Measurements from ENCODE around the gene HPX. TPM values are rescaled to one million over a fixed set of nuclear protein-coding genes. Genes with fewer than 3 reads are reported as not detected.

HPX gene
- total and polyA plus RNA-seq, 4 donors: 2,251 to 9,224 (median 5,760) TPM

DNA sequence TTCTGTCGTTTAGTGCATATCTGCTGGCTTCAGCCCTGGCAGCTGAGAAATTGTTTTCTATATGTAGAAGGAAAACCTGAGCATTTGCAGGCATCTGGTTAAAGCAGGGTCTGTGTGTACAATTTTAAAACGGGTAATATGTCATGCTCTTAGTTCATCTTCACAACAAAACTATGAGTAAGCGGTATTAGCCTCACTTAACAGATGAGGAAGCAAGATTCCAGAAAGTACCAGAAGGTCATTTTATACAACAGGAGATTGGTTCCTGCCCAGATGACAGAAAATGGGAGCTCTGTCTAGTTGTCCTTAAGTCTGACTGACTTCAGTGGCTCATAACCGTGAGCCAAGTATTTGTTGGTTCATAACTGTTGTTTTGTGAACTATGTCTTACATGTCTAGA lies 41.7 kb upstream of the HPX start (continued):
- TF ChIP-seq, protein P1, sequence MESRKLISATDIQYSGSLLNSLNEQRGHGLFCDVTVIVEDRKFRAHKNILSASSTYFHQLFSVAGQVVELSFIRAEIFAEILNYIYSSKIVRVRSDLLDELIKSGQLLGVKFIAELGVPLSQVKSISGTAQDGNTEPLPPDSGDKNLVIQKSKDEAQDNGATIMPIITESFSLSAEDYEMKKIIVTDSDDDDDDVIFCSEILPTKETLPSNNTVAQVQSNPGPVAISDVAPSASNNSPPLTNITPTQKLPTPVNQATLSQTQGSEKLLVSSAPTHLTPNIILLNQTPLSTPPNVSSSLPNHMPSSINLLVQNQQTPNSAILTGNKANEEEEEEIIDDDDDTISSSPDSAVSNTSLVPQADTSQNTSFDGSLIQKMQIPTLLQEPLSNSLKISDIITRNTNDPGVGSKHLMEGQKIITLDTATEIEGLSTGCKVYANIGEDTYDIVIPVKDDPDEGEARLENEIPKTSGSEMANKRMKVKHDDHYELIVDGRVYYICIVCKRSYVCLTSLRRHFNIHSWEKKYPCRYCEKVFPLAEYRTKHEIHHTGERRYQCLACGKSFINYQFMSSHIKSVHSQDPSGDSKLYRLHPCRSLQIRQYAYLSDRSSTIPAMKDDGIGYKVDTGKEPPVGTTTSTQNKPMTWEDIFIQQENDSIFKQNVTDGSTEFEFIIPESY (IDR thresholded peaks at IDR 0.05): no peak
- TF ChIP-seq FOXA2 (IDR thresholded peaks at IDR 0.05): no peak

DNA sequence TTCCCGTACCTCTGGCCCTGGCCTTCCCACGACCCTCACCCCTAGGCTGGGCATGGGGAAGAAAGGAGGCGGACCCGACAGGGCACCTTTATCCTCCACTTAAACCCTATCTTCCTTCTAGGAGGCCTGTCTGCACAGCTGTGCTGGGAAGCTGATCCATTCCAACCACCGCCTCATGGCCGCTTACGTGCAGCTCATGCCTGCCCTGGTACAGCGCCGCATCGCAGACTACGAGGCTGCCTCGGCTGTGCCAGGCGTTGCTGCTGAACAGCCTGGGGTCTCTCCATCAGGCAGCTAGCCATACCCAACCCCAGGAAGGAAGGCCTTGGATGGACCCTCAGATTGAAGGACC lies 41.1 kb upstream of the HPX start:
- Histone ChIP-seq H3K9me3 (ENCODE audit: control insufficient read depth in 4 of 4, low read length in 3 of 4) (no peaks in the 10 kb centered on the region), H3K4me3 (ENCODE audit: low read depth in 1 of 3, low read length in 3 of 3) (peak overlapping the region; percentile 71 to 100 (median 99)), H3K27me3 (ENCODE audit: control insufficient read depth in 4 of 4, insufficient read depth in 4 of 4, low read length in 3 of 4) (no peaks in the 10 kb centered on the region), H3K9ac (ENCODE audit: low read depth in 1 of 2, low read length in 2 of 2) (peak overlapping the region; percentile 87 to 88), H3K36me3 (ENCODE audit: control insufficient read depth in 4 of 4, insufficient read depth in 3 of 4, low read depth in 1 of 4, low read length in 3 of 4) (peaks cover 6 to 54% (median 27%) of the 10 kb centered on the region in 4 donors), H3K4me1 (ENCODE audit: control insufficient read depth in 4 of 4, insufficient read depth in 4 of 4, low read length in 3 of 4) (peaks cover 6 to 25% (median 22%) of the 10 kb centered on the region in 4 donors), H3K27ac (ENCODE audit: low read depth in 1 of 2, low read length in 2 of 2) (peak overlapping the region; percentile 90 to 91)
- TF ChIP-seq RAD21 (IDR thresholded peaks at IDR 0.05) (no peak), FOXA2 (IDR thresholded peaks at IDR 0.05) (no peak), EGR1 (IDR thresholded peaks at IDR 0.05; ENCODE audit: low read depth in 2 of 2) (no peak), JUND (IDR thresholded peaks at IDR 0.05) (no peak), HNF4G (IDR thresholded peaks at IDR 0.05) (no peak), FOXA1 (IDR thresholded peaks at IDR 0.05) (no peak), TAF1 (conservative IDR thresholded peaks at IDR 0.05) (no peak), YY1 (IDR thresholded peaks at IDR 0.05) (no peak), SP1 (IDR thresholded peaks at IDR 0.05) (no peak), NR2F2 (IDR thresholded peaks at IDR 0.05) (no peak)
- TF ChIP-seq, protein P2, sequence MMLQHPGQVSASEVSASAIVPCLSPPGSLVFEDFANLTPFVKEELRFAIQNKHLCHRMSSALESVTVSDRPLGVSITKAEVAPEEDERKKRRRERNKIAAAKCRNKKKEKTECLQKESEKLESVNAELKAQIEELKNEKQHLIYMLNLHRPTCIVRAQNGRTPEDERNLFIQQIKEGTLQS (IDR thresholded peaks at IDR 0.05): no peak
- TF ChIP-seq, protein P3, sequence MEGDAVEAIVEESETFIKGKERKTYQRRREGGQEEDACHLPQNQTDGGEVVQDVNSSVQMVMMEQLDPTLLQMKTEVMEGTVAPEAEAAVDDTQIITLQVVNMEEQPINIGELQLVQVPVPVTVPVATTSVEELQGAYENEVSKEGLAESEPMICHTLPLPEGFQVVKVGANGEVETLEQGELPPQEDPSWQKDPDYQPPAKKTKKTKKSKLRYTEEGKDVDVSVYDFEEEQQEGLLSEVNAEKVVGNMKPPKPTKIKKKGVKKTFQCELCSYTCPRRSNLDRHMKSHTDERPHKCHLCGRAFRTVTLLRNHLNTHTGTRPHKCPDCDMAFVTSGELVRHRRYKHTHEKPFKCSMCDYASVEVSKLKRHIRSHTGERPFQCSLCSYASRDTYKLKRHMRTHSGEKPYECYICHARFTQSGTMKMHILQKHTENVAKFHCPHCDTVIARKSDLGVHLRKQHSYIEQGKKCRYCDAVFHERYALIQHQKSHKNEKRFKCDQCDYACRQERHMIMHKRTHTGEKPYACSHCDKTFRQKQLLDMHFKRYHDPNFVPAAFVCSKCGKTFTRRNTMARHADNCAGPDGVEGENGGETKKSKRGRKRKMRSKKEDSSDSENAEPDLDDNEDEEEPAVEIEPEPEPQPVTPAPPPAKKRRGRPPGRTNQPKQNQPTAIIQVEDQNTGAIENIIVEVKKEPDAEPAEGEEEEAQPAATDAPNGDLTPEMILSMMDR (IDR thresholded peaks at IDR 0.05; ENCODE audit: low read depth, low read length, missing input control): no peak
- TF ChIP-seq, protein P4, sequence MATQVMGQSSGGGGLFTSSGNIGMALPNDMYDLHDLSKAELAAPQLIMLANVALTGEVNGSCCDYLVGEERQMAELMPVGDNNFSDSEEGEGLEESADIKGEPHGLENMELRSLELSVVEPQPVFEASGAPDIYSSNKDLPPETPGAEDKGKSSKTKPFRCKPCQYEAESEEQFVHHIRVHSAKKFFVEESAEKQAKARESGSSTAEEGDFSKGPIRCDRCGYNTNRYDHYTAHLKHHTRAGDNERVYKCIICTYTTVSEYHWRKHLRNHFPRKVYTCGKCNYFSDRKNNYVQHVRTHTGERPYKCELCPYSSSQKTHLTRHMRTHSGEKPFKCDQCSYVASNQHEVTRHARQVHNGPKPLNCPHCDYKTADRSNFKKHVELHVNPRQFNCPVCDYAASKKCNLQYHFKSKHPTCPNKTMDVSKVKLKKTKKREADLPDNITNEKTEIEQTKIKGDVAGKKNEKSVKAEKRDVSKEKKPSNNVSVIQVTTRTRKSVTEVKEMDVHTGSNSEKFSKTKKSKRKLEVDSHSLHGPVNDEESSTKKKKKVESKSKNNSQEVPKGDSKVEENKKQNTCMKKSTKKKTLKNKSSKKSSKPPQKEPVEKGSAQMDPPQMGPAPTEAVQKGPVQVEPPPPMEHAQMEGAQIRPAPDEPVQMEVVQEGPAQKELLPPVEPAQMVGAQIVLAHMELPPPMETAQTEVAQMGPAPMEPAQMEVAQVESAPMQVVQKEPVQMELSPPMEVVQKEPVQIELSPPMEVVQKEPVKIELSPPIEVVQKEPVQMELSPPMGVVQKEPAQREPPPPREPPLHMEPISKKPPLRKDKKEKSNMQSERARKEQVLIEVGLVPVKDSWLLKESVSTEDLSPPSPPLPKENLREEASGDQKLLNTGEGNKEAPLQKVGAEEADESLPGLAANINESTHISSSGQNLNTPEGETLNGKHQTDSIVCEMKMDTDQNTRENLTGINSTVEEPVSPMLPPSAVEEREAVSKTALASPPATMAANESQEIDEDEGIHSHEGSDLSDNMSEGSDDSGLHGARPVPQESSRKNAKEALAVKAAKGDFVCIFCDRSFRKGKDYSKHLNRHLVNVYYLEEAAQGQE (IDR thresholded peaks at IDR 0.05): no peak
- TF ChIP-seq, protein P5, sequence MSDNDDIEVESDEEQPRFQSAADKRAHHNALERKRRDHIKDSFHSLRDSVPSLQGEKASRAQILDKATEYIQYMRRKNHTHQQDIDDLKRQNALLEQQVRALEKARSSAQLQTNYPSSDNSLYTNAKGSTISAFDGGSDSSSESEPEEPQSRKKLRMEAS (IDR thresholded peaks at IDR 0.05): no peak
- 15% methylated on average over 13 of the region's 13 CpGs for WGBS
- no peak for DNase-seq (ENCODE audit: low spot score)

All from liver (tissue), 9 donors.